GM19351 (cell line): ENCODE measurements around the gene RNASE3.
"Not testable (repeated sequence)": the region's sequence is repeated elsewhere in the genome, so short reads cannot be mapped to it uniquely, and the experiment has no call there.

Source experiments
- ATAC-seq: cut with Tn5 transposase; IDR thresholded peaks from one replicate; pipeline ENCODE4 v1.9.1; 2021; ENCODE audit warnings: mild to moderate bottlenecking, moderate library complexity; ENCODE audit not compliant: unreplicated experiment

Gene RNASE3

GRCh38 chr14:20910822-20911221 lies 19.6 kb downstream of the RNASE3 start:
- ATAC-seq: not testable (repeated sequence)

GRCh38 chr14:20919038-20919756 lies 28.0 kb downstream of the RNASE3 start:
- ATAC-seq: not testable (repeated sequence)

- ATAC-seq: not testable (repeated sequence)
Measured at GRCh38 chr14:20923766-20924297, 32.6 kb downstream of the RNASE3 start.

- no peak for ATAC-seq
Measured at GRCh38 chr14:20934148-20934762, 43.1 kb downstream of the RNASE3 start.

- ATAC-seq: no peak
Measured at GRCh38 chr14:20935303-20935984, 44.3 kb downstream of the RNASE3 start.
